ENCODE results near the gene INPP4B. TPM values are rescaled to one million over a fixed set of nuclear protein-coding genes. Genes with fewer than 3 reads are reported as not detected.
A peak's percentile ranks its signal among the peaks of the same experiment; 100 is the strongest.
"Not testable (repeated sequence)": the region's sequence is repeated elsewhere in the genome, so short reads cannot be mapped to it uniquely, and the experiment has no call there.

Gene INPP4B
- total RNA-seq, 1 donor from 2014 or later: 21.5 TPM

DNA sequence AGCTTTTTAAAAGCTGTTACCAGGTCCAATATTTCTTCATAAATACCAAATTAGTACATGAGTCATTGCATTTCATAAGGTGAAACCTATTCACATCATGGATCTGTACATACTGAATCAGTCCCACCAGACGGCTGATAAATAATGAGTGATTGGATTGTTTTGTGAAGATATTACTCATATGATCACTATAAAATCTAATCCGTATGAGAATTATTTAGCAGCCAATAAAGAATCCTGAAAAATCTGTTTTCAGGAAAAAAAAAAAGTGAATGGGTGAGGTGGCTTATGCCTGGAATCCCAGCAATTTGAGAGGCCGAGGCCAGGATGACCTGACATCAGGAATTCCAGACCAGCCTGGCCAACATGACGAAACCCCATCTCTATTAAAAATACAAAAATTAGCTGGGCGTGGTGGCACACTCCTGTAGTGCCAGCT lies 438.1 kb downstream of the INPP4B start:
- no peak for ATAC-seq

DNA sequence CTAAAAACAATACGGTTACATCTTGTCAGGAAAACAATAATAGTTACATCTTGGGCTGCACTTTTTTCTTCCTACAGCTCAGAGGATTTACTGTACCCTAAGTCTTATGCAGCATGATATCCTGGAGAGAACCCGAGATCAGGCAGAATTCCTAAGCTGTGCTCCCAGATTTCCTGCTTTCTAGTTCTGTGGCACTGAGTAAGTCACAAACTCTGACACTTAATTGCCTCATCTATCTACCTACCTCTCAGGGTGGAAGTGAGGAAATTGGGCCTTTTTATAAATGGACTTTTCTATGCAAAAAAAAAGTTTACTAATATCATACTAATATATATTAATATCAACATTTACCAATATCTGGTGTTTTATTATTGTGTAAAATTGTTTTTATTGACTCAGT lies 438.5 kb downstream of the INPP4B start:
- ATAC-seq (no peak), DNase-seq (ENCODE audit: low spot score) (no peak)
- intact Hi-C loops (cut with DNase I): no loop called here

More for the DNA sequence above, 438.1 kb downstream of the INPP4B start:
- no peak for DNase-seq (ENCODE audit: low spot score)
- intact Hi-C loops (cut with DNase I): no loop called here

DNA sequence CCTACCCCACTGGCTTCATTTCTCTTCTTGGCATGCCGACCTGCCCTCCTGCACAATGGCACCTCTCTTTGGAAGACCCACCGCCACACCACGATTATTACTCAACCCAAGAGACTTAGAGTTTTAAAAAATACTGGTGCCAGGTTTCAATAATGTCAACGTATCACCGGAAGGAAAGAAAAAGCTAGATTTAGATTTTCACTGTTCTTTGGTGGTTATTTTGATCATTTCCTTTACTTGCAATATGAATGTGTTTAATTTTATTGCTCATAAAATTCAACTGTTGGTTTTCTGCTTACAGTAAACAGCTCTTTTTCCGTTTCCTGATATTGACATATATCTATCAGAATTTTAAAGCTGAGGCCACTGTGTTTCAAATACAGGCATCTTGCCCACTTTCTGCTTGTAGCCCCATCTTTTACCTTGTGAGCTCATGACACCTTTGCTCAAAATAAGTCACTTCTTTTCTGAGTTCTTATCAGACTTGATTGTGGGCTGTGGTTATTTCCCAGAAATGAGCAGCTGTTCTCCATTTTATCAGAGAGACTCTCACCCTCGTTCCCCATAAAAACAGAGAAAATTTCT lies 439.1 kb downstream of the INPP4B start:
- ATAC-seq (no peak), DNase-seq (ENCODE audit: low spot score) (no peak)
- intact Hi-C loops (cut with DNase I): no loop called here

DNA sequence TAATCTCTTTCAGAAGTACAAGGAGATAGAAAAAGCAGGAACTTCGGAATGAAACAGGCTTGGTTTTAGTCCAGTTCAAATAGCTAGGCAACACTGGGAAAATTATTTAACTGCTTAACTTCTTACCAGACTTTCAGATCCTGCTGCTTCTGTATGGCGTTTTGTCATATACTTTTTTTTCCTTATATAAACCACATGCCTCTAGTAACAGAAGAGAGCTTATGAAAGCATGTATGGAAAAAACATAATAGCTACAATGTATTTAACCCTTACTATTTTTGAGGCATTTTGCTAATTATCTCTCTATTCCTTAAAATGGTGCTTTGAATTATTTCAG lies 439.6 kb downstream of the INPP4B start:
- ATAC-seq: no peak
- DNase-seq (ENCODE audit: low spot score): no peak
- intact Hi-C loops (cut with DNase I): no loop called here

GRCh38 chr4:142405695-142406498 lies 440.2 kb downstream of the INPP4B start:
- intact Hi-C loops (cut with DNase I): no loop called here
- no peak for DNase-seq (ENCODE audit: low spot score)
- ATAC-seq: peak; percentile 38

- ATAC-seq (peak; percentile 74), DNase-seq (ENCODE audit: low spot score) (peak; percentile 65)
- intact Hi-C loops (cut with DNase I): no loop called here
These were observed 440.9 kb downstream of the INPP4B start for GRCh38 chr4:142405021-142405694.

- intact Hi-C loops (cut with DNase I): no loop called here
- no peak for DNase-seq (ENCODE audit: low spot score)
- ATAC-seq: peak; percentile 40
These were observed 441.9 kb downstream of the INPP4B start for GRCh38 chr4:142404191-142404611.

- intact Hi-C loops (cut with DNase I): no loop called here
- DNase-seq (ENCODE audit: low spot score) (no peak), ATAC-seq (peak; percentile 83)
These were observed 443.2 kb downstream of the INPP4B start for GRCh38 chr4:142402900-142403299.

GRCh38 chr4:142402156-142402555 lies 443.9 kb downstream of the INPP4B start:
- intact Hi-C loops (cut with DNase I): no loop called here
- no peak for DNase-seq (ENCODE audit: low spot score)
- no peak for ATAC-seq

GRCh38 chr4:142397364-142397991 lies 448.6 kb downstream of the INPP4B start:
- intact Hi-C loops (cut with DNase I); ATAC-seq; DNase-seq (ENCODE audit: low spot score): not testable (repeated sequence)

- ATAC-seq: no peak
- intact Hi-C loops (cut with DNase I): no loop called here
These were observed 449.8 kb downstream of the INPP4B start for GRCh38 chr4:142396279-142396678.

GRCh38 chr4:142393127-142393526 lies 453.0 kb downstream of the INPP4B start:
- ATAC-seq: no peak
- no peak for DNase-seq (ENCODE audit: low spot score)
- intact Hi-C loops (cut with DNase I): no loop called here

More at GRCh38 chr4:142396279-142396678, 449.8 kb downstream of the INPP4B start:
- DNase-seq (ENCODE audit: low spot score): no peak

GRCh38 chr4:142386856-142387255 lies 459.2 kb downstream of the INPP4B start:
- intact Hi-C loops (cut with DNase I): no loop called here
- no peak for ATAC-seq
- no peak for DNase-seq (ENCODE audit: low spot score)

GRCh38 chr4:142386449-142386848 lies 459.7 kb downstream of the INPP4B start:
- ATAC-seq (no peak), DNase-seq (ENCODE audit: low spot score) (no peak)
- intact Hi-C loops (cut with DNase I): no loop called here

- no peak for ATAC-seq
- intact Hi-C loops (cut with DNase I): no loop called here
- no peak for DNase-seq (ENCODE audit: low spot score)
These were observed 462.2 kb downstream of the INPP4B start for GRCh38 chr4:142383800-142384470.

DNA sequence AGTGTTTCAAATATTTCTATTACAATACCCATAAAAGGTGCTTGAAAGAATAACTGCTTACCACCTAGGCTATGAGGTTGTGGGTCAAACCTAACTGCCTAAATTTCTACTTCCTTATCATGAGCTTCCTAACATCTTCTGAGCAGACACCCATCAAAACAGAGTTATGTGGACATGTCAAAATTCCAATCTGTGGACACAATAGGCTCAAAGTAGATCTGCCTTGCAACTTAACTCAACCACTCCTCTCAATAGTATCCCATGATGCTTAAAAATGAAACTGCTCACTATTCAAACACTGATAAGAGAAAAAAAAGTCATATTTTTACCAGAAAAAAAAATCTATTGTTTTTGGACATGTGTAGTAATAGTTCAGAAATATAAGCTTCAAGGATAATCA lies 462.7 kb downstream of the INPP4B start:
- DNase-seq (ENCODE audit: low spot score) (no peak), ATAC-seq (no peak)
- intact Hi-C loops (cut with DNase I): no loop called here

- DNase-seq (ENCODE audit: low spot score) (no peak), ATAC-seq (no peak)
- intact Hi-C loops (cut with DNase I): no loop called here
These were observed 466.0 kb downstream of the INPP4B start for GRCh38 chr4:142380052-142380602.

GRCh38 chr4:142379277-142380051 lies 466.6 kb downstream of the INPP4B start:
- ATAC-seq: peak; percentile 28
- intact Hi-C loops (cut with DNase I): no loop called here
- no peak for DNase-seq (ENCODE audit: low spot score)
